ENCODE data around the gene RAP1B.
A peak's percentile ranks its signal among the peaks of the same experiment; 100 is the strongest.

Gene RAP1B

DNA sequence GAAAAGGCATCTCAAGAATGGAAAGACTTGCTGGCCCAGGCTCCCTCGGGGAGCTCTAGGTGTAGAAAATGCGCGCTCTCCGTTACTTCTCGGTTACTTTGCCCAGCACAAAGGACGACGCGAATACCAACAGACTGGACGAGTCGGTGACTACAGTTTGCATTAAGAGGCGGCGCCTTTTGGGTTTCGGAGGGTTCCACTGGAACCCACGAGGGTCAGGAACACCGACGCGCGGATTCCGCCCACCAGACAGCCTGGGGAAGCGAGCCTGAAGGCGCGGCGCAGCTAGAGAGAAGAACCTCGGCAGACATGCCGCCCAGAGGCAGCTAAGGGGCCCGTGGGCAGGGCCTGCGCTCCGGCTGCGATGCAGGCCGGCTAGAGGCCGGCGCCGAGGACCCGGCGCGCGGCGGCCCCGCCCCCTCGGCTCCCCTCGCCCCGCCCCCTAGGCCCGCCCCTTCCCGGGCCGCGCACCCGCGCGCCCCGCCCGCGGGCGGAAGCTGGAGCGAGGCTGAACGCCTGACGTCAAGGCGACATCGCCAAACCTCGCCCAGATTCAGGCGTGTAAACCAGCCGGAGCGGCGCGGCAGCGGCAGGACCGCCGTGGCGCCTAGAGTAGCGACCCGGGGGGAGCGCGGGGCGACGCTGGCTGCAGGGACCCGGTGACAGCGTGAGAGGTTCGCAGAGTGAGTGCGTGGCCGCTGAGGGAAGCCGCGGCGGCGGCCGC lies at the start of gene RAP1B:
Gene RAP1B (plus strand): TSS at position 530 of the 724 bp plus-strand sequence. CDS start 37,826 bp downstream, outside the sequence.
- peak; percentile 94 for DNase-seq

- DNase-seq = no peak
Observed at GRCh38 chr12:68561830-68562229, 48.9 kb upstream of the RAP1B start.

GRCh38 chr12:68564166-68564565 lies 46.5 kb upstream of the RAP1B start:
- no peak for DNase-seq

DNA sequence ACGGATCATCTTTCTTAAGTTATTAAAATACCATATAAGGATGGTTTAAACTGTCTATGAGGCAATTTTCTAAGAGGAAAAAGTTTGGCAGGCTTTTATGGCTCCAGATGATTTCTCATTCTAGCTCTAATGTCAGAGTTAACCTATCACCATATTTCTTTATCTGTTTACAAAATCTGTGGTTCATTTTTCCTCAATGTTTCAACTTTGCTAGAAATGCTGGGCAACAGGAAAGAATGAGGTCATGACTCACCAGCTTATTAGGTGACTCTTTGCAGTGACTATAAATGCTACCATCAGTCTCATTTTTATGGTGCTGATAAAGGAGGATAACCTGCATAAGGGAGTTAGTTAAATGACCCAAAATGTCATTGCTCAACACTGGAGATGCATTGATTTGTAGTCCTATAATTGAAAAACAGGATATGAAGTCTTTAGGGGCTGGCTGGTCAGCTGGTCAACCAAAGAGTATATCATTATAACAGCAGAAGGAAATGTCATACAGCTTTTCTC lies 45.3 kb upstream of the RAP1B start:
- DNase-seq = no peak

DNA sequence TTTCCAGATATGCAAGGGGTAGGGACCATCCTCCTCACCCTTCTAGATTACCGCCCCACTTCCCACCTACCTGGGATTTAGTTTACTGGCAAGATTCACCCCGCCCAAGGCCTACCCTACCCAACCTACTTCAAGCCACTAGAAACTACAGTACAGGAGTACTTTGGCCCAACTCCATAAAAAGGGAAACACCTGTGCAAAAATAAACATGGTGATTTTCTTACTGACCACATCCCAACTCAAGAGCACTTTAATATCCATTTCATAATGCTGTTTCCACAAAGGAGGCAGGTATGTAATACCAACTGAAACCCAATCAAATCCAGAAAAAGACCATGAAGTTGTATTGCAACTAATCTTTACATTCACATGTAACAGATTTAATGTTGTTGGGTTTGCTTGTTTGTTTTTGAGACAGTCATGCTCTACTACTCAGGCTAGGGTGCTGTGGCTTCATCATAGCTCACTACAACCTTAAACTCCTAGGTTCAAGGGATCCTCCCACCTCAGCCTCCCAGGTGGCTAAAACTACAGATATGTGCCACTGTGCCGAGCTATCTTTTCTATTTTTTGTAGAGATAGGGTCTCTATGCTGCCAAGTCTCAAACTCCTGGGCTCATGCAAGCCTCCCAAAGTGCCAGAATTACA lies 41.7 kb upstream of the RAP1B start:
- DNase-seq = no peak

DNA sequence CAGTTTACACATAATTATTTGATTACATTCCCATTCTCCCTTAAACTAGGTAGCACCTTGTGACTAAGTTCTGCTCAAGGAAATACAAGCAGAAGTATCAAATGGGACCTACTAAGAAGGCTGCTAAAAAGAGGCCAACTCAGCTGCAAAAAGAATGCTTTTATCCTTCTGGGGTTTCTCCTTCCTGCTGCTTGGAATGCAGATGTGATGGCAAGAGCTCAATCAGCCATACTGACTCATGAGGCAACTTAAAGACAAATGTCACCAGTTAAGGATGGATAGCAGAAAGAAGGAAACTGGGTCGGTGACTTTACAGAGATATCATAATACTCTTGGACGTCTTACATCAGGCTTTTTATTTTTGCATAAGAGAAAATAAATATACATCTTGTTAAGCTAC lies 38.0 kb upstream of the RAP1B start:
- no peak for DNase-seq

- no peak for DNase-seq
Observed at GRCh38 chr12:68573406-68573805, 37.3 kb upstream of the RAP1B start.

DNA sequence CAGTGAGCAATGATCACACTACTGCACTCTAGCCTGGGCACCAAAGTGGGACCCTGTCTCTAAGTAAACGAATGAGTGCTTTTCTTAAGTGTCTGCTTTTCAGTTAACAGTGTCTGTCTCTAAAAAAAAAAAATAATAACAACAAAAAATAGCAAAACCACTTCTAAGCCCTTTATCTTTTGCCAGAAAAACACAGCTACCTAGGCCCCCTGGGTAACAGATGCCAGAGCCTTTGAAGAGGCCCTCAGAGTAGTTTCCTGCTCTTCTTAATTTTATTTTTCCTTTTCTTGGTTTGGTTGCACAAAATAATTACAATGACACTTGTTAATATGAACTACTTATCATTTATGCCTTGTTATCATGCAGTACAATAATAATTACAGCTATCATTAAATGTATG lies 32.8 kb upstream of the RAP1B start:
- DNase-seq = no peak

GRCh38 chr12:68578765-68579164 lies 31.9 kb upstream of the RAP1B start:
- no peak for DNase-seq

GRCh38 chr12:68579254-68579653 lies 31.4 kb upstream of the RAP1B start:
- DNase-seq = no peak

DNA sequence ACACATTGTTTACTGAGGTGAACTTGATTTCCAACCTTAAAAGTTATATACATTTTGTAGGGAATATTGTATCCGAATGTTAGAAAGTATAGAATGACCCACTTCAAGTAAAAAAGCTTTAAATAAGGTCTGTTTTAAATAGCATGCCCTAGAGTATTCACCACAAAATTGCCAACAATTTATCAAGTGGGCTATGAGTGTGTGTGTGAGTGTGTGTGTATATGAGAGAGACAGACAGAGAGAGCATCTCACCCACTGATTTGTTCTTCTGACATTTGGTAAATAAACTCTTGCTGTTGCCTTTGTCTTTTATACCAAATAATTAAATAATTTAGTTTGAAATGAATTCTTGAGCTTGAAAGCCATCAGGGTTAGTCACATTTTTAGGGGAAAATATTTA lies 29.8 kb upstream of the RAP1B start:
- no peak for DNase-seq

DNA sequence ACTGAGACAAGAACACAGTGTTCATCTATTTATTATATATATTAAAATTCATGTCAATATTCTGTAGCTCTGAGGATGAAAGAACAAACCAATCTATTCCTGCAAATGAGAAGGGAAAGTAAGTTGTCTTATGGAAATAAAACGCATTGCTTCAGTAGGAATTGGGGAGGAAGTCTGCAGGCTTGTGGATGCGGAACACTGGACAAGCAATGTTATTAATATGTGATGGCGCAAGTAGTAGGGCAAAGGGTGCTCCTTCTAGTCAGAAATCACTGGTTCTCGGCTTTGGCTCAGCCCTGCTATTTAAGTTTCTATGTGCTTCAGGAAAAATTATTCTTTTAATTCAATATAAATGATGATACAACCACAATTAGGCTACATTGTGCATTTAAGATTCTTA lies 28.8 kb upstream of the RAP1B start:
- no peak for DNase-seq

GRCh38 chr12:68585966-68586365 lies 24.7 kb upstream of the RAP1B start:
- DNase-seq = no peak

GRCh38 chr12:68587448-68587873 lies 23.2 kb upstream of the RAP1B start:
- DNase-seq = no peak

- no peak for DNase-seq
Observed at GRCh38 chr12:68589194-68589593, 21.5 kb upstream of the RAP1B start.

GRCh38 chr12:68591734-68592418 lies 18.8 kb upstream of the RAP1B start:
- no peak for DNase-seq

GRCh38 chr12:68595241-68595640 lies 15.5 kb upstream of the RAP1B start:
- DNase-seq = no peak

GRCh38 chr12:68601767-68602166 lies 8.9 kb upstream of the RAP1B start:
- no peak for DNase-seq

DNA sequence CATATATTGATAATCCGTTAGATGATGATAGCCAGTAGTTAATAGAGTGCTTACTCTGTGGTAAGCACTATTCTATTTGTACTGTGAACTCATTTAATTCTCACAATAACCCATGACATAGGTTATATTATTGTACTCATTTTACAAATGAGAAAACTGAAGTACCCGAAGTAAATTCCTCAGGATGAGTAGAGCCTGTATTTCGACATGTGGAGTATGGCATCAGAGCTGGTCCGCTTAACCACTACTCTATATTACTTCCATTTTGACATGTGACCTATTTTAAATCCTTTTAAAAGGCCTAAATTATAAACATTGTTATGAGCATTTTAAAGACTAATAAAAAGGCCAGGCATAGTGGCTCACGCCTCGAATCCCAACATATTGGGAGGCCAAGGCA lies 8.0 kb upstream of the RAP1B start:
- no peak for DNase-seq

DNA sequence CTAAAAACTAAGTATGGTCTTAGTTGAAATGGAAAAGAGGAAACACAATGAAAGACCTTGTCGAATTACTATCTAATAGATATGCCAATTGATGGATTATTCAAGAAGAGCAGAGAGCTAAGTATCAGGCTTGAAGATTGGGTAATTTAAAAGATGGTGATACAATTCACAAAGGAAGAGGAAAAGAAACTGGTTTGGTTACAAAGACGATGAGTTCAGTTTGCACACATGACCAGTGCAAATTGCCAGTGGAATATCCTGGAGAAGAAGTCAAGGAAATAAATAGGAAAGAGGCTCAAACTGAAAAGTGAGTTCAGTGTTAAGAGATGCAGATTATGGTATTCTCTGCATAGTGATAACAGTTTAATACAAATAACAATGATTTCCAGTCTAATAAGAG lies 2.5 kb upstream of the RAP1B start:
- DNase-seq = no peak

GRCh38 chr12:68609998-68610369 lies 715 bp upstream of the RAP1B start:
- DNase-seq = peak; percentile 26

DNA sequence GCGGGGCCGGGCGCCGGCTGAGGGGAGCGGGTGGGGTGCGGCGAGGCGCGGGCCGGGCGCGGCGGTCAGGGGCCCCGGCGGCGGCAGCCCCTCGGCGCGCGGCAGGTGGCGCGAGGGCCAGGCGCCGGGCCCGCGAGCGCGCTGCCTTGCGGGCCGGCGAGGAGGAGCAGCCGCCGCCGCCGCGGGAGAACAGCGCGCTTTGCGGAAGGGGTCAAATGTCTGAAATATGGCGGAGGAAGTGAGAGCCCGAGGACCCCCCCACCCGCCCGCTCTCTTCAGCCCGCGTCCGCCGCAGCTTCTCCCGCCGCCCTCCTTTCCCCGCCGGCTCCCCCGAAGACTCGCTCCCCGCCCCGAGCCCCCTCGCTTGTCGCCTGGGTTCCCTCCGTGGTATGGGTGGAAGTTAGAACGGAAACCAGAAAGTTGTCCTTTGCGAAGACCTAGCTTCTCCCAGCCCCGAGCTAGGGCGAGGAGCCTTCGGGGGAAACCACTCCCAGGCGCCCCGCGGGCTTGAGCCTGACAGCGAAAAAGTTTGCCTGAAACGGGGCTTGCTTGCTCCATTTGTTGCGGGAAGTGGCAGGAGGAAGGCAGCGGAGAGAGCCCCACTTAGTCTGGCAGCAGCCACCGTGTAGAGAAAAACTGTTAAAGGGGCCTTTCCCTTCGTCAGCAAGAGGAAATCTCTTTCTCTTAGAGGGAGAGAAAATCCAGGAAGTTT lies 551 bp downstream of the RAP1B start:
- peak; percentile 58 for DNase-seq

DNA sequence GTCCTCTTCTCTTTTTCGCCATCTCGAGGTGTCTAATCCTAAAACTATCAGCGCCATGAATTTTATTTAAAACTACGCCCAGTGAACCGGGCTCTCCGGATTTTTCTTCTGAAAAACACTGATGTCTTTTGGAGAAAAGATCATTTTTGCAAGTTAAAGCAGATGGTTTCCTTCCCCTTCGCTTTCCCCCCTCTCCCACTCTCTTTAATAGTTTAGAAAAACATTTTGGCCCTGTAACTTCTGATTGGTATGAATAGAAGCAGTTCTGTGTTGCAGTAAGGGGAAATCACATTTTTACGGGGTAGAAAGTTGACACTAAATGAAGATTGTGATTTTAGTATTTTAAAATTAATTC lies 1.1 kb downstream of the RAP1B start:
- no peak for DNase-seq

Measured in RPMI8226 (cell line).